HG03175 (cell line): Measurements from ENCODE around the gene FOXI1.

Experiments
- ATAC-seq: cut with Tn5 transposase; IDR thresholded peaks from one replicate; pipeline ENCODE4 v1.9.1; 2021; ENCODE audit warnings: mild to moderate bottlenecking, moderate library complexity; ENCODE audit not compliant: unreplicated experiment

The FOXI1 gene

DNA sequence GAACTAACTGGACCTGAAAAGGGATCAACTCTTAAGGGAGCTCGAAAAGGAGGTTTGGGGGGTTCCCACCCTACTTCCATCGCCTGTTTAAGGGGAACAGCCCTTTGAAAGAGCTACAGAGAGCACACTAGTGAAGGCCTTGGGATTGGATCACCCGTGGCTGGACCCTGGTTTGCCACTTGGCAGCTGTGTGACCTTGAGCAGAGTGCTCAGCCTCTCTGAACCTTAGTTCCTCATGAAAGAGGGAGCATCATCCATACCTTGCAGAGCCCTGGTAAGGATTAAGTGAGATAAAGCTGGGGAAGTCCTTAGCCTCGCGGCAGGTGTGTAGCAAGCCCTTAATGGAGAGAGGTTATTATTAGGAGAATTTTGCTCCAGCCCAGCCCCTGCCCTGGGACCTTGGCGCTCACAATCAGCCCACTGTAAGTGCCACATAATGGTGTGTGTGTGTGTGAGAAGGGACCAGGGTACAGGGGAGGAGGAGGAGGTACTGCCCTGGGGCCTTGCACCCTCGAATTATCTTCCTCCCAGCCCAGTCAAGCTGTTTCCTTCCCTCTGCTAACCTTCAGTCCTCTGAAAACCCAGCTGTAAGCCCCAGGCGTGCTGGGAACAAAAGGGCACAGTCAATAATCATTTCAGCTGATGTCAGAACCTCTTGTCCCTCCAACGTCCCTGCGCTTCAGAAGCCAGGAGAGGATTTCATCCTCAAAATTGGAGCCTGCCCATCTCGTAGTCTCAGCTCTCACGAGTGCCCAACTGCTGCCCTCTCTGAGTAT lies 42.9 kb downstream of the FOXI1 start:
- ATAC-seq: no peak

DNA sequence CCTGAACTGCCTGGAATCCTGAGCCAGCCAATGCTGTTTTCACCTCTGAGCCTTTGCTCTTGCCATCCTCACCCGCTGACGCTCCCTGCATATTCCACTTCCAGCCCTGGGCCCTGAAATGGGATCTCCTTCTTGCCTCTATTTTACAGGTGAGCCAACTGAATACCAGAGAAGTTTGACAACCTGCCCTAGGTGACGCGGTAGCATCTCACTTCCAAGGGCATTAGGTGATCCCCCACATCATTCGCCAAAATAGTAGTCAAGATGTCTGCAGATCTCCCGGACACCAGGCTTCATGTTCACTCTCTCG lies 43.5 kb downstream of the FOXI1 start:
- ATAC-seq: no peak

DNA sequence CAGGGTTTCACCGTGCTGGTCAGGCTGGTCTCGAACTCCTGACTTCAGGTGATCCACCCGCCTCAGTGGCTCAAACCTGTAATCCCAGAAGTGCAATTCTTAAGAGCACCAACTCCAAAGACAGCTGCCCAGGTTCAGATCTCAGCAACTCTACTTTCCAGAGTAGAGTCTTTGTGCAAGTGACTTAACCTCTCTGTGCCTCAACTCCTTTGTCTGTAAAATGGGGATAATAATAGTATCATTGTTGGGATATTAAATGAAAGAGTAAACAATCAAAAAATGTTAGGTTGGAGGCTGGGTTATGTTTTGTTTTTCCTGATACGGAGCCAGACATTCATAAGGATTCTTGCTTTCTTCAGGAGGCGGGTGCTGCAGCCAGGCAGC lies 45.0 kb downstream of the FOXI1 start:
- ATAC-seq: no peak

DNA sequence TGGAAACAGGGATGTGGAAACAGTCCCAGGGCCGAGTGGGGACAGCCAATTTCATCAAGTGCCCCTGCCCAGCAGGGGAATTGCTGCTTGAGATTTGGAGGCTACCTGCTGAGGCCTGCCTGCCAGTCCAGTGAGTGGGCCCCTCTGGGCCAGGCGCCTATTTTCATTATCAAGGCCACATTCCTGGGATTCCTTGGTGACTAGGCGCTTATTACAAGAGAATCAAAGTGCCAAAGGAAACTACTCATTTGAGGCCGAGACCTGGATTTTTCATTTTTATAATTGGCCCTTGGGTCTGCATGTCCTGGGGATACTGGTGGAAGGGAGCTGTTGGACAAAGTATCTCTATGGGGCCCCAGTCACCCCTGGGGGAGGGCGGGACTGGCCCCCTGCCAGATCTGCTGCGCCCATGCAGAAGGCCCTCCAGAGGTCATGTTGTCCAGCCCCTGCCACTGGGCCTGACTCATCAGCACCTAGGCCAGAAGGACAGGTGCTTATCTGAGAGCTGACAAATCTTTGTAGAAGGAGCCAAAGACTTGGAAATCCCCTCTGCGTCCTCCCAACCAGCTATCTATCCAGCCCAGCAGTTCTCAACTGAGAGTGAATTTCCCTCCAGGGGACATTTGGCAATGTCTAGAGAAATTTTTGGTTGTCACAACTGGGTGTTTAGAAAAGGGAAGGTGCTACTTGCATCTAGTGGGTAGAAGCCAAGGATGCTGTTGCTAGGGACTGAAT lies 45.6 kb downstream of the FOXI1 start:
- no peak for ATAC-seq

DNA sequence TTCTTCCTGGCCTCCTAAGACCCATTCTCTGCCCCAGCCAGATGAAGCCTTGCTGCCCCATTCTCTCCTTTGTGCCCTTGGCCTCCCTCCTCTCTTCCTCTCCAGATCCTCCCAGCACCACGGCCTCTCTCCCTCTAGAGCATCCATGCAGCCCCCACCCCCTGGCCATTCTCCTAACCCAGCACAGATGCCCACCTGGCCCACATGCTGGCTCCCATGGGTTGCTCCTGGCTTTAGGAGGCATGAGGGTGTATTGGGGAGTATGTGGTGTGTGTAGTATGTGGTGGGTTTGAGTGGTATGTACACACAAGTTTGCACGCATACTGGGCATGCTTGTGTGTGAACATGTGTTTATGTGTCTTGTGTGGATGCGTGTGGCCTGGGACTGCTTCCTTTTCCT lies 47.1 kb downstream of the FOXI1 start:
- ATAC-seq: no peak

DNA sequence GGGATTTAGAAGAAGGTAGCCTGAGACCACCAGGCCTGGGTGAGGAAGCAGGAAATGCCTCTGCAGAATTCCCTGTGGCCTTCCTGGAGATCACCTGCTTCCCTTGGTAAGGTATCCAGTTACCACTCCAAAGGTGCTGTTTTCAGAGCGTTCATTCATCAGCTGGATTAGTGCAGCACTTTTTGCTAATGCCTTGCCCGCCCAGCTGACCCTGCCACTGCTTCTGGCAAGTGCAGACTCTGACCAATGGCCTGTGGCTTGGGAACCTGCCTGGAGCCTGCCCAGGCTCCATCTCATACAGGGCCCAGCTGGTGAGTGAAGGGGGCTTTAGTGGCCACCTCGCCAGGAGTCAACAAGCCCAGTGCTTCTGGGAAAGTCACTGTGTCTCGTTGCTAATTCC lies 48.6 kb downstream of the FOXI1 start:
- ATAC-seq: no peak

DNA sequence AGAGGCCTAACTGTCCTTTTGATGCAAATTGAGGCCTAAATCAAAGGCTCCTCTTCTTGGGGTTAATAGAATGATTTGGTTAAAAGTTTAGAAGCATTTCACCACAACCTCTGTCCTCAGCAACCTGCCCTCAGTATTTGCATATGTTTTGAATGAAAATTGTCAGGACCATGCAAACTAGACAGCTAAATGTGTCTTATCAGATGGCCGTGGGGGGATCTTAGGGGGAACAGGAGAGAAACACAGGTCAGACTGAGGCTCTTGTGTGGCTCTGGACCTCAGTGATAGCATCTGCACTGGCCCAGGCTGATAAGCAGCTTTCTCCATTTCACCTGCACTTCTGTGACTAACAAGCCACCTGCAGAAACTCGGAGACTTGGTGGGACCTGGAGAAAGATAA lies 49.0 kb downstream of the FOXI1 start:
- no peak for ATAC-seq

DNA sequence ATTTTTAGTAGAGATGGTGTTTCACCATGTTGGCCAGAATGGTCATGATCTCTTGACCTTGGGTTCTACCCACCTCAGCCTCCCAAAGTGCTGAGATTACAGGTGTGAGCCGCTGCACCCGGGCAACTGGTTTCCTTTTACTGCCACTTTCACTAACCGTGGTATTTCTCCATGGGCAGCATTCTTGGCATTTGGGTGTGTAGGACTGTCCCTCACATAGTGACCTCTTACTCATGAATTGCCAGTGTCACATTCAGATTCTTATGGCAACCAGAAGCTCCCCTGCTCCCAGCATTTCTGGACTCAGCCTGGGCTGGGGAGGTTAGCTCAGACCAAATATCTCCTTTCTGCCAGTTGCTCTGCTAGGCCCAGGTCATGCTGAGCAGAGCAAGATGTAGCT lies 50.1 kb downstream of the FOXI1 start:
- ATAC-seq: no peak

DNA sequence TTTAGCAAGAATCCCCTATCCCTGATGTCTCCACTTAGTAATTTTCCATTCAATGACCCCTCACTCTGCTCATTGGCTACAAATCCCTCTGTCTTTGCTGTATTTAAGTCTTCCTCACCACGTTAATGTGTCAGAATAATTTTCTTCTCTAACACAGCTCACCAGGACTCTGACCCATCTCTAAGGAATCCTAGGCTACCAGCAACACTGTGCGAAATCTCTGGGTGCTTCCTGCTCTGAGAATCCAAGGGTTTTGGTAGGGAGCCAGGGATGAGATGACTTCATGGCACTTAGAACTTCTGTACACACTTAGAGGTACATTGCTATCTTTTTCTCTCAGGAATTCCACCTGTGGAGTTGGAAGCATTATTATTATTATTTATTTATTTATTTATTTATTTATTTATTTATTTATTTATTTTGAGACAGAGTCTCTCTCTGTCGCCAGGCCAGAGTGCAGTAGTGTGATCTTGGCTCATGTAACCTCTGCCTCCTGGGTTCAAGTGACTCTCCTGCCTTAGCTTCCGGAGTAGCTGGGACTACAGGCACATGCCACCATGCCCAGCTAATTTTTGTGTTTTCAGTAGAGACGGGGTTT lies 53.5 kb downstream of the FOXI1 start:
- ATAC-seq: no peak
